Testis (tissue), 3 donors: ENCODE data around the gene TRAPPC12. TPM values are rescaled to one million over a fixed set of nuclear protein-coding genes. Genes with fewer than 3 reads are reported as not detected.

Experiments
- DNase-seq: peaks from one replicate; pipeline ENCODE4 v3.0.0-alpha.2; 2019
- H3K27ac ChIP-seq, 2 donors: fragments of 200-600 bp; sonication (generic); one replicate each; pipeline ENCODE4 v1.5.1; 2019
- H3K27me3 ChIP-seq: fragments of 200-600 bp; sonication (generic); one replicate; pipeline ENCODE4 v1.5.1; 2019
- H3K36me3 ChIP-seq: fragments of 200-600 bp; sonication (generic); one replicate; pipeline ENCODE4 v1.5.1; 2017; ENCODE audit warnings: low read depth; ENCODE audit errors: missing control alignments
- H3K4me1 ChIP-seq: fragments of 200-600 bp; sonication (generic); one replicate; pipeline ENCODE4 v1.5.1; 2019
- H3K4me3 ChIP-seq, 2 donors: fragments of 200-600 bp; sonication (generic); one replicate each; pipeline ENCODE4 v1.5.1; 2017 to 2019
- H3K9me3 ChIP-seq: fragments of 200-600 bp; sonication (generic); one replicate; pipeline ENCODE4 v1.5.1; 2017
- CTCF ChIP-seq, 3 experiments: fragments of 450-650 bp in 2 of 3; fragments of 200-600 bp in 1 of 3; sonication (generic) in 1 of 3; IDR thresholded peaks; one replicate each; pipeline ENCODE4 v1.5.1; 2016 to 2019; ENCODE audit warnings: antibody characterized with exemption in 3 of 3, mild to moderate bottlenecking in 2 of 3, moderate library complexity in 1 of 3
- POLR2A ChIP-seq: fragments of 450-650 bp; IDR thresholded peaks from one replicate; pipeline ENCODE4 v1.6.1; 2017; ENCODE audit warnings: antibody characterized with exemption, mild to moderate bottlenecking, moderate library complexity
- WGBS, 2 donors: methylation state at CpG; one replicate each; pipeline ENCODE4 v1.1.5; 2018; 5-methylcytosine and 5-hydroxymethylcytosine counted together
- intact Hi-C: fragments of 100-400 bp; cut with DNase I; formaldehyde crosslinking; loops from one replicate; pipeline ENCODE4 v1.15.1; 2023; ENCODE audit warnings: low total_unique reads
- polyA plus RNA-seq: library from polyadenylated mRNA; stranded (reverse); fragments of 350-450 nt; fragmentation: Illumina TruSeq; extraction: RNeasy Lipid Tissue Mini Kit (QIAGEN cat#74804); gene quantifications from one replicate; pipeline ENCODE4 v1.2.3, GENCODE V29; 2014; ENCODE audit warnings: low read depth, low replicate concordance; ENCODE audit not compliant: insufficient read depth
- total RNA-seq, 2 donors: library from RNA; depleted of rRNA; stranded (reverse); fragments of >200 nt; gene quantifications; one replicate each; pipeline ENCODE4 v1.2.3, GENCODE V29; 2016

Gene TRAPPC12
- total and polyA plus RNA-seq, 3 donors from 2014 or later: 172 to 406 (median 236) TPM

GRCh38 chr2:3458396-3459184 is 79.1 kb downstream of the TRAPPC12 start:
- WGBS, 2 donors: 78 to 82% methylated on average over 7 to 10 of the region's 10 CpGs
- Histone ChIP-seq H3K4me3 (no peak overlapping the region), H3K27me3 (no peaks in the 10 kb centered on the region), H3K4me1 (peaks cover 38% of the 10 kb centered on the region), H3K27ac (no peak overlapping the region), H3K36me3 (no peaks in the 10 kb centered on the region), H3K9me3 (no peaks in the 10 kb centered on the region)
- no peak for DNase-seq
- intact Hi-C loops: no loop called here
- TF ChIP-seq CTCF (IDR thresholded peaks at IDR 0.05): no peak
- no peak for TF ChIP-seq POLR2A

GRCh38 chr2:3459185-3460015 is 79.9 kb downstream of the TRAPPC12 start:
- no peak for TF ChIP-seq CTCF (IDR thresholded peaks at IDR 0.05)
- no peak for TF ChIP-seq POLR2A
- H3K4me3 ChIP-seq: no peak overlapping the region
- no peaks in the 10 kb centered on the region for H3K9me3 ChIP-seq
- no peaks in the 10 kb centered on the region for H3K36me3 ChIP-seq
- intact Hi-C loops: no loop called here
- peaks cover 38% of the 10 kb centered on the region for H3K4me1 ChIP-seq
- 72 to 81% methylated on average over 24 to 25 of the region's 25 CpGs for WGBS, 2 donors
- H3K27me3 ChIP-seq: no peaks in the 10 kb centered on the region
- DNase-seq: peak; percentile 56
- no peak overlapping the region for H3K27ac ChIP-seq

GRCh38 chr2:3460156-3460555 is 80.7 kb downstream of the TRAPPC12 start:
- Histone ChIP-seq H3K9me3 (no peaks in the 10 kb centered on the region), H3K27ac (peak overlapping the region in 1 of 2 donors; percentile 29), H3K27me3 (no peaks in the 10 kb centered on the region), H3K4me3 (no peak overlapping the region), H3K4me1 (peaks cover 38% of the 10 kb centered on the region), H3K36me3 (no peaks in the 10 kb centered on the region)
- TF ChIP-seq CTCF (IDR thresholded peaks at IDR 0.05) (no peak), POLR2A (no peak)
- intact Hi-C loops: no loop called here
- DNase-seq: no peak
- 64 to 69% methylated on average over 11 of the region's 11 CpGs for WGBS, 2 donors

GRCh38 chr2:3460831-3461800 is 81.6 kb downstream of the TRAPPC12 start:
- peak; percentile 84 for DNase-seq
- peak overlapping the region; percentile 55 to 76 for H3K27ac ChIP-seq
- H3K4me3 ChIP-seq: no peak overlapping the region
- no peaks in the 10 kb centered on the region for H3K9me3 ChIP-seq
- H3K4me1 ChIP-seq: peaks cover 38% of the 10 kb centered on the region
- WGBS, 2 donors: 69 to 79% methylated on average over 25 to 38 of the region's 38 CpGs
- intact Hi-C loops: no loop called here
- no peaks in the 10 kb centered on the region for H3K36me3 ChIP-seq
- TF ChIP-seq CTCF (IDR thresholded peaks at IDR 0.05) (no peak), POLR2A (no peak)
- no peaks in the 10 kb centered on the region for H3K27me3 ChIP-seq
